ENCODE data around the gene PPFIA3.

DNA sequence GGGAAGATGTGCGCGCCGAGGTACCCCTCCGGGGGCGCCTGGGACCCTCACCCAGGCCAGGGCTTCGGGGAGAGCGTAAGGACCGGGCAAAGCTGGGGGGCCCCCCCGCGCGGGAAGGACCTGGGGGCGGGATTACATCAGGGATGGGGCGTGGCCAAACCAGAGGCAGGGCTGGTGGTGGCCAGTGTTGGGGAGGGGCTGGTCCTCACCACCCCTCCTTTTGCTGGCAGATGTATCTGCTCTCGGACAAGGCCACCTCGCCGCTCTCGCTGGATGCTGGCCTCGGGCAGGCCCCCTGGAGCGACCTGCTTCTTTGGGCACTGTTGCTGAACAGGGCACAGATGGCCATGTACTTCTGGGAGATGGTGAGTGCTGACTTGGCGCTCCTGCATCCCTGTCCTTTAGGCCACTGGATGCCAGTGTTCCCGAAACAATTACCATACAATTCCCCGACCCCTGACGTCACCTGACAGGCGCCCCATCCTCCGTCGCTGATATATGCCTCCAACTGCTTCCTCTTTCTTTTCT is 63.6 kb downstream of the PPFIA3 start:
- TF ChIP-seq, protein P1, sequence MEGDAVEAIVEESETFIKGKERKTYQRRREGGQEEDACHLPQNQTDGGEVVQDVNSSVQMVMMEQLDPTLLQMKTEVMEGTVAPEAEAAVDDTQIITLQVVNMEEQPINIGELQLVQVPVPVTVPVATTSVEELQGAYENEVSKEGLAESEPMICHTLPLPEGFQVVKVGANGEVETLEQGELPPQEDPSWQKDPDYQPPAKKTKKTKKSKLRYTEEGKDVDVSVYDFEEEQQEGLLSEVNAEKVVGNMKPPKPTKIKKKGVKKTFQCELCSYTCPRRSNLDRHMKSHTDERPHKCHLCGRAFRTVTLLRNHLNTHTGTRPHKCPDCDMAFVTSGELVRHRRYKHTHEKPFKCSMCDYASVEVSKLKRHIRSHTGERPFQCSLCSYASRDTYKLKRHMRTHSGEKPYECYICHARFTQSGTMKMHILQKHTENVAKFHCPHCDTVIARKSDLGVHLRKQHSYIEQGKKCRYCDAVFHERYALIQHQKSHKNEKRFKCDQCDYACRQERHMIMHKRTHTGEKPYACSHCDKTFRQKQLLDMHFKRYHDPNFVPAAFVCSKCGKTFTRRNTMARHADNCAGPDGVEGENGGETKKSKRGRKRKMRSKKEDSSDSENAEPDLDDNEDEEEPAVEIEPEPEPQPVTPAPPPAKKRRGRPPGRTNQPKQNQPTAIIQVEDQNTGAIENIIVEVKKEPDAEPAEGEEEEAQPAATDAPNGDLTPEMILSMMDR (IDR thresholded peaks at IDR 0.05): no peak
- no peak for TF ChIP-seq POLR2A (IDR thresholded peaks at IDR 0.05)

Data from body of pancreas (tissue), 4 donors.